K562 (cell line): ENCODE results near the gene RSPH3. TPM values are rescaled to one million over a fixed set of nuclear protein-coding genes. Genes with fewer than 3 reads are reported as not detected.
"Not testable (repeated sequence)": the region's sequence is repeated elsewhere in the genome, so short reads cannot be mapped to it uniquely, and the experiment has no call there.

Experiments used
- ATAC-seq: fragments of 200-7000 bp; cut with Tn5 transposase; 3 replicates; pipeline ENCODE4 v1.9.1; 2020; ENCODE audit warnings: moderate library complexity
- BruUV-seq: library from RNA; stranded (reverse); fragments of 400-500 nt; replicated peaks from 2 replicates; lab custom pipeline; 2021; lab: Mats Ljungman, UMichigan
- CTCF ChIA-PET: fragments of 300-600 bp; formaldehyde crosslinking; extraction: SDS; loops from one replicate; lab custom pipeline; 2021; ENCODE audit warnings: low intra/inter-chr PET ratio; lab: Yijun Ruan, JAX
- POLR2A ChIA-PET: fragments of 300-600, 350-650 bp; sonication (Branson Sonifier 250); formaldehyde crosslinking; extraction: SDS; loops from one replicate; lab custom pipeline; 2021; ENCODE audit warnings: antibody characterized with exemption, inconsistent platforms; lab: Yijun Ruan, JAX
- DNase-seq, 4 experiments: peaks; one replicate each; pipeline versions ENCODE4 v3.0.0 to v3.0.0-alpha.2; 2011 to 2018; ENCODE audit warnings: low spot score in 3 of 4, mixed read lengths in 3 of 4; ENCODE audit errors: extremely low read depth in 1 of 4
- FAIRE-seq: peaks from 2 replicates; lab custom pipeline; 2011; peaks lifted over from hg19 to GRCh38; lab: Jason Lieb, UNC
- H2AFZ ChIP-seq: 2 replicates; pipeline ENCODE4 v1.6.0; 2011; ENCODE audit warnings: low read depth, low read length, control low read depth, inconsistent platforms
- H3K27ac ChIP-seq: fragments of 200-600 bp; 3 replicates; pipeline ENCODE4 v1.8.0; 2011; ENCODE audit warnings: low read depth, mild to moderate bottlenecking, control low read depth, inconsistent platforms, low read length, moderate library complexity, mixed read lengths; ENCODE audit errors: extremely low read depth
- H3K27me3 ChIP-seq, 2 experiments: fragments of 300-600 bp in 1 of 2; 2 replicates in 1 of 2; 3 replicates in 1 of 2; pipeline versions ENCODE4 v1.6.0 to v1.8.0; 2011; ENCODE audit warnings: inconsistent platforms in 2 of 2, low read length in 2 of 2, mild to moderate bottlenecking in 1 of 2, mixed read lengths in 1 of 2, moderate library complexity in 1 of 2; ENCODE audit not compliant: control insufficient read depth in 2 of 2, insufficient read depth in 2 of 2
- H3K36me3 ChIP-seq: fragments of 300-600 bp; 3 replicates; pipeline ENCODE4 v1.8.0; 2011; ENCODE audit warnings: mild to moderate bottlenecking, low read length, inconsistent platforms; ENCODE audit not compliant: control insufficient read depth, insufficient read depth
- H3K4me1 ChIP-seq, 2 experiments: fragments of 200-600 bp in 1 of 2; replicated peaks in 1 of 2; 2 replicates in 1 of 2; 3 replicates in 1 of 2; pipeline versions ENCODE4 v1.5.1 to v1.8.0; 2011; ENCODE audit warnings: inconsistent platforms in 2 of 2, low read length in 2 of 2, mild to moderate bottlenecking in 1 of 2, mixed read lengths in 1 of 2, moderate library complexity in 1 of 2; ENCODE audit not compliant: control insufficient read depth in 2 of 2, insufficient read depth in 2 of 2
- H3K4me2 ChIP-seq: 2 replicates; pipeline ENCODE4 v1.6.1; 2011; ENCODE audit warnings: low read length, control low read depth, inconsistent platforms, mixed read lengths; ENCODE audit not compliant: insufficient read depth
- H3K4me3 ChIP-seq: fragments of 200-600 bp; sonication (generic), shearing (Covaris generic); 2 replicates; pipeline ENCODE4 v1.5.1; 2016; ENCODE audit warnings: control low read depth, inconsistent platforms
- H3K79me2 ChIP-seq: fragments of 200-600 bp; 3 replicates; pipeline ENCODE4 v1.8.0; 2011; ENCODE audit warnings: low read length, inconsistent platforms; ENCODE audit not compliant: control insufficient read depth, insufficient read depth
- H3K9ac ChIP-seq, 2 experiments: 2 replicates each; pipeline versions ENCODE4 v1.6.0 to v1.6.1; 2011; ENCODE audit warnings: low read depth in 2 of 2, low read length in 2 of 2, control low read depth in 1 of 2, inconsistent platforms in 1 of 2, mild to moderate bottlenecking in 1 of 2, mixed read lengths in 1 of 2; ENCODE audit not compliant: insufficient read depth in 1 of 2
- H3K9me1 ChIP-seq: one replicate; pipeline ENCODE4 v1.6.0; 2011; ENCODE audit warnings: inconsistent platforms, mild to moderate bottlenecking, low read length, moderate library complexity; ENCODE audit not compliant: control insufficient read depth, insufficient read depth
- H3K9me3 ChIP-seq: replicated peaks from 2 replicates; pipeline ENCODE4 v1.5.1; 2011; ENCODE audit warnings: low read depth, low read length, inconsistent platforms; ENCODE audit not compliant: control insufficient read depth, insufficient read depth
- H4K20me1 ChIP-seq: replicated peaks from 2 replicates; pipeline ENCODE4 v1.6.1; 2011; ENCODE audit warnings: low read length, inconsistent platforms, mixed read lengths; ENCODE audit not compliant: control insufficient read depth, insufficient read depth
- HMGN3 ChIP-seq: IDR thresholded peaks from 2 replicates; pipeline ENCODE4 v1.6.1; 2011; ENCODE audit warnings: borderline replicate concordance, low read depth, mild to moderate bottlenecking, mixed read lengths, low read length; ENCODE audit not compliant: insufficient read length; ENCODE audit errors: extremely low read depth
- MBD1 ChIP-seq: fragments of 250-450 bp; sonication (Bioruptor Pico); IDR thresholded peaks from 2 replicates; pipeline ENCODE4 v1.8.0; 2022; ENCODE audit warnings: inconsistent platforms
- MCM7 ChIP-seq, 2 experiments: fragments of 450-650 bp; IDR thresholded peaks; 2 replicates each; pipeline ENCODE4 v1.6.1; 2016 to 2018
- MXI1 ChIP-seq: IDR thresholded peaks from 2 replicates; pipeline ENCODE4 v1.6.1; 2011; ENCODE audit warnings: low read depth, mild to moderate bottlenecking, improper control_type of control experiment, low read length
- PPARD ChIP-seq: fragments of 250-450 bp; sonication (Bioruptor Pico); IDR thresholded peaks from 2 replicates; pipeline ENCODE4 v1.8.0; 2022; ENCODE audit warnings: inconsistent platforms, mild to moderate bottlenecking, moderate library complexity
- THAP7 ChIP-seq: fragments of 250-450 bp; sonication (Bioruptor Pico); IDR thresholded peaks from 2 replicates; pipeline ENCODE4 v1.5.0; 2021
- WGBS: fragments of 100-300 bp; shearing (Covaris generic); methylation state at CpG from one replicate; pipeline ENCODE4 v1.1.6; 2016; ENCODE audit warnings: low coverage, mixed read lengths; ENCODE audit not compliant: insufficient coverage; ENCODE audit errors: missing lambda C conversion rate; 5-methylcytosine and 5-hydroxymethylcytosine counted together
- in situ Hi-C: fragments of 300-500 bp; cut with MboI; formaldehyde crosslinking; loops from 4 replicates; pipeline ENCODE4 v1.15.0; 2018; ENCODE audit warnings: inconsistent platforms, mixed read lengths
- intact Hi-C: fragments of 100-400 bp; cut with micrococcal nuclease; formaldehyde crosslinking; loops from 2 replicates; pipeline ENCODE4 v1.14.2; 2022
- polyA plus RNA-seq, 8 experiments: library from polyadenylated mRNA; depleted of rRNA in 4 of 8; stranded (reverse) in 5 of 8; unstranded in 3 of 8; fragments of >200 nt; fragmentation: Nextera tagmentation in 2 of 8; fragmentation: Illumina TruSeq in 1 of 8; extraction: Ambion mirVana in 2 of 8; extraction: Trizol in 1 of 8; gene quantifications; 2 replicates each; pipeline versions ENCODE4 v1.2.1 to v1.2.3, GENCODE V29; 2011 to 2014; ENCODE audit warnings: inconsistent platforms in 1 of 8, missing spikeins in 1 of 8
- total RNA-seq, 7 experiments: library from RNA; depleted of rRNA in 6 of 7; stranded (reverse); fragments of >200 nt in 6 of 7; fragmentation: Illumina TruSeq in 2 of 7; extraction: Trizol in 2 of 7; gene quantifications; 2 replicates each; pipeline versions ENCODE4 v1.2.1 to v1.2.3, GENCODE V29; 2011 to 2021; ENCODE audit warnings: low replicate concordance in 1 of 7

Gene RSPH3
- total and polyA plus RNA-seq, 9 of the 15 experiments (the other 6 are each of a cell fraction or from before 2014, with no cell fraction given) = 0.52 to 2.9 (median 1.5) TPM

DNA sequence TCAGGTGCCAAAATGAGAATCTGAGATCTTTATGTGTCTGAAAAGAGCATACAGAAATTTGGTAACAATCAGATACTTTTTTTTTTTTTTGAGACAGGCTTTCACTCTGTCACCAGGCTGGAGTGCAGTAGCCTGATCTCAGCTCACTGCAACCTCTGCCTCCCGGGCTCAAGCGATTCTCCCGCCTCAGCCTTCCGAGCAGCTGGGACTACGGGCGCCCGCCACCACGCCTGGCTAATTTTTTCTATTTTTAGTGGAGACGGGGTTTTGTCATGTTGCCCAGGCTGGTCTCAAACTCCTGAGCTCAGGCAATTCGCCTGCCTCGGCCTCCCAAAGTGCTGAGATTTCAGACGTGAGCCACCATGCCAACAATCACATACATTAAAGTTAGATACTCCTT is 38.3 kb upstream of the RSPH3 start:
- in situ Hi-C loops, BruUV-seq: not testable (repeated sequence)
- peaks cover 47 to 59% of the 10 kb centered on the region in 2 experiments for H3K27me3 ChIP-seq

GRCh38 chr6:159037756-159038290 is 37.8 kb upstream of the RSPH3 start:
- no peak overlapping the region for H3K4me2 ChIP-seq
- H3K9me1 ChIP-seq = no peaks in the 10 kb centered on the region
- DNase-seq (no peak), FAIRE-seq (no peak), ATAC-seq (no peak)
- no peak overlapping the region for H3K4me3 ChIP-seq
- no peaks in the 10 kb centered on the region for H4K20me1 ChIP-seq
- no peak overlapping the region for H3K9ac ChIP-seq
- ChIA-PET CTCF (no interaction called here), POLR2A (interaction anchor here (0.8 kb wide), 1 partner anchor 1315 kb away, joined by 3 read pairs; no protein-coding TSS in a partner anchor)
- no peaks in the 10 kb centered on the region for H3K36me3 ChIP-seq
- H3K79me2 ChIP-seq = no peaks in the 10 kb centered on the region
- TF ChIP-seq THAP7 (CRISPR knock-in tag) = no peak
- TF ChIP-seq MCM7 (IDR thresholded peaks at IDR 0.05) = no peak
- no peak for TF ChIP-seq MXI1
- TF ChIP-seq HMGN3 = no peak
- TF ChIP-seq MBD1 = no peak
- TF ChIP-seq PPARD (CRISPR knock-in tag) = no peak
- H3K4me1 ChIP-seq = peaks cover 0 to 4% of the 10 kb centered on the region in 2 experiments; a peak in 1 of 5 replicates
- in situ Hi-C loops (no loop called here), intact Hi-C loops (no loop called here)
- no peak overlapping the region for H3K27ac ChIP-seq
- no peak overlapping the region for H2AFZ ChIP-seq
- WGBS = 2% methylated on average over 5 of the region's 5 CpGs
- H3K27me3 ChIP-seq = peaks cover 47 to 64% of the 10 kb centered on the region in 2 experiments
- no peaks in the 10 kb centered on the region for H3K9me3 ChIP-seq
- BruUV-seq = no TSS peak

More for the DNA sequence above, 38.3 kb upstream of the RSPH3 start:
- DNase-seq, ATAC-seq, H2AFZ ChIP-seq, H3K9me1 ChIP-seq, FAIRE-seq, H4K20me1 ChIP-seq, H3K27ac ChIP-seq, H3K4me1 ChIP-seq, intact Hi-C loops, H3K4me2 ChIP-seq, H3K9me3 ChIP-seq, CTCF ChIA-PET, H3K4me3 ChIP-seq, H3K9ac ChIP-seq, H3K79me2 ChIP-seq, H3K36me3 ChIP-seq: not testable (repeated sequence)
- WGBS = 5% methylated on average over 12 of the region's 12 CpGs
- POLR2A ChIA-PET = interaction anchor here (0.6 to 0.8 kb wide), 2 partner anchors 564 to 1315 kb away, joined by 3 to 4 read pairs; no protein-coding TSS in a partner anchor
